NCI-H146 (cell line): ENCODE data around the gene TSPAN31.

Experiments
- DNase-seq: peaks from one replicate; lab custom pipeline; 2025; lab: John Stamatoyannopoulos, UW

TSPAN31 gene

GRCh38 chr12:57735952-57736740, 8.7 kb upstream of the TSPAN31 start:
- DNase-seq: peak; percentile 74

GRCh38 chr12:57736741-57737466, 7.9 kb upstream of the TSPAN31 start:
- peak; percentile 21 for DNase-seq

- peak; percentile 31 for DNase-seq
Observed at GRCh38 chr12:57737467-57738460, 7.1 kb upstream of the TSPAN31 start.

GRCh38 chr12:57738661-57739237, 6.1 kb upstream of the TSPAN31 start, which contains the start of gene AGAP2:
AGAP2 (minus strand) TSS chr12:57738742; CDS start chr12:57738246, 496 bp downstream.
- DNase-seq: peak; percentile 52

GRCh38 chr12:57739387-57739786, 5.5 kb upstream of the TSPAN31 start:
- no peak for DNase-seq

GRCh38 chr12:57739914-57740538, 4.8 kb upstream of the TSPAN31 start:
- DNase-seq: no peak

- DNase-seq: peak; percentile 40
Observed at GRCh38 chr12:57740656-57741412, 4.0 kb upstream of the TSPAN31 start.

- no peak for DNase-seq
Observed at GRCh38 chr12:57741413-57741789, 3.4 kb upstream of the TSPAN31 start.

- DNase-seq: no peak
Observed at GRCh38 chr12:57741844-57742738, 2.7 kb upstream of the TSPAN31 start.

GRCh38 chr12:57743769-57744168, 1.1 kb upstream of the TSPAN31 start:
- no peak for DNase-seq

GRCh38 chr12:57744194-57744776, 554 bp upstream of the TSPAN31 start:
- peak; percentile 48 for DNase-seq

GRCh38 chr12:57745485-57745881, 644 bp downstream of the TSPAN31 start:
- no peak for DNase-seq

GRCh38 chr12:57746025-57746424, 1.2 kb downstream of the TSPAN31 start:
- no peak for DNase-seq

GRCh38 chr12:57749061-57749460, 4.2 kb downstream of the TSPAN31 start:
- no peak for DNase-seq

GRCh38 chr12:57750561-57751431, 6.0 kb downstream of the TSPAN31 start:
- DNase-seq: no peak

- DNase-seq: no peak
Observed at GRCh38 chr12:57751432-57751787, 6.6 kb downstream of the TSPAN31 start.

GRCh38 chr12:57751788-57752667, 7.2 kb downstream of the TSPAN31 start, which contains the start of gene CDK4:
CDK4 (minus strand) TSS chr12:57752310; CDS start chr12:57751717, 593 bp downstream.
- DNase-seq: peak; percentile 100
